Neural cell (in vitro differentiated cells): Measurements from ENCODE around the gene ZNF747.

ENCODE experiments used
- CTCF ChIP-seq: fragments of 450-650 bp; IDR thresholded peaks from 2 replicates; pipeline ENCODE4 v1.5.1; 2014; ENCODE audit warnings: antibody characterized with exemption, mild to moderate bottlenecking, moderate library complexity; ENCODE audit not compliant: poor library complexity, severe bottlenecking
- EP300 ChIP-seq: fragments of 450-650 bp; conservative IDR thresholded peaks from 2 replicates; pipeline ENCODE4 v1.6.1; 2014; ENCODE audit warnings: antibody characterized with exemption, mild to moderate bottlenecking, moderate library complexity; ENCODE audit not compliant: poor library complexity, severe bottlenecking
- EZH2 ChIP-seq: fragments of 200-600, 300-800 bp; shearing (Covaris generic), sonication (generic); IDR thresholded peaks from 2 replicates; pipeline ENCODE4 v1.6.1; 2014; ENCODE audit warnings: antibody characterized with exemption, low read length, borderline replicate concordance, mild to moderate bottlenecking; ENCODE audit not compliant: insufficient read depth, poor library complexity, severe bottlenecking
- MXI1 ChIP-seq: fragments of 450-650 bp; conservative IDR thresholded peaks from 2 replicates; pipeline ENCODE4 v1.6.1; 2014; ENCODE audit warnings: antibody characterized with exemption, mild to moderate bottlenecking; ENCODE audit not compliant: poor library complexity, severe bottlenecking
- POLR2AphosphoS5 ChIP-seq: IDR thresholded peaks from 2 replicates; pipeline ENCODE4 v1.6.1; 2012
- RAD21 ChIP-seq: fragments of 450-650 bp; conservative IDR thresholded peaks from 2 replicates; pipeline ENCODE4 v1.6.1; 2014; ENCODE audit warnings: antibody characterized with exemption, mild to moderate bottlenecking, moderate library complexity
- REST ChIP-seq: IDR thresholded peaks from 2 replicates; pipeline ENCODE4 v1.6.1; 2012; ENCODE audit warnings: borderline replicate concordance
- SMC3 ChIP-seq: fragments of 450-650 bp; conservative IDR thresholded peaks from 2 replicates; pipeline ENCODE4 v1.6.1; 2014; ENCODE audit warnings: antibody characterized with exemption, mild to moderate bottlenecking, moderate library complexity; ENCODE audit not compliant: poor library complexity
- TAF1 ChIP-seq: IDR thresholded peaks from 2 replicates; pipeline ENCODE4 v1.6.1; 2012; ENCODE audit warnings: low read depth

GRCh38 chr16:30494709-30495108, 39.9 kb downstream of the ZNF747 start:
- TF ChIP-seq CTCF (no peak), REST (no peak), POLR2AphosphoS5 (no peak), SMC3 (no peak), EZH2 (no peak), RAD21 (no peak), EP300 (no peak), TAF1 (no peak), MXI1 (no peak)
